GM18526 (cell line): ENCODE data around the gene CYP8B1.

Experiments
- POLR2A ChIP-seq: IDR thresholded peaks from 3 replicates; pipeline ENCODE4 v1.6.1; 2011; ENCODE audit not compliant: insufficient read length; ENCODE audit errors: extremely low read depth

Gene CYP8B1

DNA sequence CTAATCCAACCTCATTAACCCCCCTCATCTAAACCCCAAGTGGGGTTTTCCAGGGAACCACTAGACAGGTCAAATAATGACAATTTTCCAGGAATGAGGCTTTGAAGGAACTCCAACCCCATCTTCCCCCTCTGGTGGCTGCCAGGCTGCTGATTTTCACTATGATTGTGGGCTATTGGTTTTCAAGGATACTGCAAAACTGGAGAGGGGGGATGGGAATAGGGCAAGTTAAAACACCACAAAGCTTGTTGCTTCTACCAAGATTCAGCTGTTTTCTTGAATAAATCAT lies 19.8 kb upstream of the CYP8B1 start:
- no peak for TF ChIP-seq POLR2A

DNA sequence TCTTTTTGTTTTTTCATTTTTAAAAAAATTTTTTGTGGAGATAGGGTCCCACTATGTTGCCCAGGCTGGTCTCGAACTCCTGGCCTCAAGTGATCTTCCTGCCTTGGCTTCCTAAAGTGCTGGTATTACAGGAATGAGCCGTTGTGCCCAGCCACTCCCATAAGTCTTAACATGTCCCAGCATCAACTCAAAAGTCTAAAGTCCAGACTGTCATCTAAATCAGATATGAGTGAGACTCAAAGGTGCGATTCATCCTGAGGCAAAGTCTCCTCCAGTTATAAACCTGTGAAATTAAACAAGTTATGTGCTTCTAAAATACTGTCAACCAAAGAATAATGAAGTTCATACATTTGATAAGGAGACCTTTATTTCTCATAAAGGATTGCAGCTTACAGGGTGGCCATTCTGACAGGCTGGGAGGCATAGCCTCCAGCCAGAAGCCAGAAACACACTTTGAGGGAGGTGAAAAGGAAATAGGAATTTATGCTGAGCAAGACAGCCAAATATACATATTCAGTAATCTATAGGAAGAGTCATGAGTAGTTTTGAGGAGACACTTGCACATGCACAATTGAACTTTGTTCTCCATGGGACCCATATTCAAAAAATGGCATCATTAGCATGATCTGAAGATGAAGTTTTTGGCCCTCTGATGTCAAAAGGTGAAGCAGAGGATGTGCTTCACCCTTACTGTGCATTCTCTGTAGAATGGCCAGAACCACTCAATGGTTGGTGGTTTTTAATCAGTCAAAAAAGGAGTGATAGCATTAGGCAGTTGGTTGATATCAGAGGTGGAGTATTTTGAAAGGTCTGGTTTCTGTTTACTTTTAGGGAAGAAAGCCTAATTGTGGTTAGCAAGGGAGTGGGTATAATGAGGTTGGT lies 19.3 kb upstream of the CYP8B1 start:
- TF ChIP-seq POLR2A: no peak

DNA sequence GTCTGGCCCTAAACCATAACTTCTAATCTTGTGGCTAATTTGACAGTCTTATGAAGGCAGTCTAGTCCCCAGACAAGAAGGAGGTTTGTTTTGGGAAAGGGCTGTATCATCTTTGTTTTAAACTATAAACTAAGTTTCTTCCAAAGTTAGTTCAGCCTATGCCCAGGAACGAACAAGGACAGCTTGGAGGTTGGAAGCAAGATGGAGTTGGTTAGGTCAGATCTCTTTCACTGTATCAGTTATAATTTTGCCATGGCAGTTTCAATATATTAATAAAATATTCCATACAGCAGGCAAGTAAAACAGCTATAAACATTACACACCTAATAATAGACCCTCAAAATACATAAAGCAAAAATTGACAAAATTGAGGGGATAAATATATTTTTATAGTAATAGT lies 17.1 kb upstream of the CYP8B1 start:
- TF ChIP-seq POLR2A: no peak

DNA sequence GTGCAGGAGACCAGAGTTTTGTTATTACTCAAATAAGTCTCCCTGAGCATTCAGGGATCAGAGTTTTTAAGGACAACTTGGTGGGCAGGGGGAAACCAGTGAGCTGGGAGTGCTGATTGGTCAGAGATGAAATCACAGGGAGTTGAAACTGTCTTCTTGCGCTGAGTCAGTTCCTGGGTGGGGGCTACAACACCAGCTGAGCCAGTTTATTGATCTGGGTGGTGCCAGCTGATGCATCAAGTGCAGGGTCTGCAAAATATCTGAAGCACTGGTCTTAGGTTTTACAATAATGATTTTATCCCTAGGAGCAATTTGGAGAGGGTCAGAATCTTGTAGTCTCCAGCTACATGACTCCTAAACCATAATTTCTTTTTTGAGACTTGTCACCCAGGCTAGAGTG lies 16.5 kb upstream of the CYP8B1 start:
- no peak for TF ChIP-seq POLR2A

DNA sequence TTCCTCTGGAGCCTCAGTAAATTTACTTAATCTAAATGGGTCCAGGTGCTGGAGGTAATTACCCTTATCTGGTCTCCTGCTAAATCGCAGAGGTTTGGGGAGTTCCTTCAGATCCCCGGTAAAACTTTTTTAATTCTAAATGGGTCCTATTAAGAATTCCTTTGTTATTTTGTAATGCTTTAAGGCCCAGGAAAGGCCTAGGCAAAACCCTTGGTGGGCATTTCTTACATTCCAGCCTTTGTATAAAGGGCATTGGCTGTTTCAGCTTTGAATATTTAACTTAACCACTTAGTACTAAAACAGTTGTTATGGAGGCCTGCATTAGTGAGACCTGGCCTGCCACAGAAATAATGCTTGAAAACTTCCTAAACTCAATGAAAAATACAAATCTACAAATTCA lies 15.4 kb upstream of the CYP8B1 start:
- no peak for TF ChIP-seq POLR2A

DNA sequence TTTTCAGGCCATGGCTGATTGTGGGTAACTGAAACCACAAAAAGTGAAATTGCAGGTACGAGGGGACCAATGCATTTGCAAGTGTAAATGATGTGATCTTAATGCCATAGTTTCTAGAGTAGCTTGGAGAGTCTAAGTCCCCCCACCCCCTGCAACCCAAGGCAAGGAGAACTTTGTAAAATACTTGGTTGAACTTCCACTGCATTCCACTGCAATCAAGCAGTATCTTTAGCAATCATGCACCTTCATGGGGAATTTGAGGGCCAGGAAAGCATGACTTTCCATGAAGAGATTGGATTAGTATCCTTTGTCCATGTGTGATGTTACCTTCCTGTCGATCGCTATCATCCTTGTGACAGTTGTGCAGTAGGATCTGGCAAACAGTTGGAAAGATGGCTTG lies 11.4 kb upstream of the CYP8B1 start:
- TF ChIP-seq POLR2A: no peak

DNA sequence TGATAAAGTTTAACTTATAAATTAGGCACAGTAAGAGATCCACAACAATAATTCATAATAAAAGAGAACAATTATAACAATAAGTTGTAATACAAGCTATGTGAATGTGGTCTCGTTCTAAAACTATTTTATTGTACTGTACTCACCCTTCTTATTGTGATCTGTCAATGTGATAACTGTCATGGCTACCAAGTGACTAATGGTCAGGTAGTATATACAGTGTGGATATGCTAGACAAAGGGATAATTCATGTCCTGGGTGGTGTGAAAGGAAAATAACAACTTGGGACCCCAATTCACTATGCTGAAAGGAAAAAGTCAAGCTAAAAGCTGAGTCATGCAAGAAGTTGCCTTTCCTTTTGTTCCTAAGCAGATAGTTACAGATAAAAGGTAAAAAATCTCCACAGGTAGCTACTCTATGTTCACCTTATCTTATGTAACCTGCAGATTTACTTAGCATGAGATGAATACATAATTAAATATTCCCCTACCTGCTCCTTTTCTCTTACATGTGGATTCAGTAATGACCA lies 10.7 kb upstream of the CYP8B1 start:
- no peak for TF ChIP-seq POLR2A

DNA sequence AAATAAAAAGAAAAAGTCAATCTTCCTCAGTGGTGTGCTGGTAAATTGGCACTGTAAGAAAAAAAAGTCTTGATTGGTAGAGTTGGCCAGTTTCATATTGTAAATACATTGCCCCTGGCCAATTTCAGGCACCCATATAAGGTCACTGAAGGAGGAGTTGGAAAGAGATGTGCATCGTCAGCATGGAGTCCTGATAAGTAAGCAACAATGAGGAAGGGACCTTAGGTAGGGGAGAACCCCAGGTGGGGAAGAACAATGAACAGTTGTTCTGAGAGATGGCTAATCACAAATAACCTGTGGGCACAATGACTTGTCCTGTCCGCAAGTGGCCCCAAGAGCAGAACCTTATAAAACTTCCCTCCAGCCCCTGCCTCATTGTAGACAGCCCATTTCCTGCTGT lies 8.6 kb upstream of the CYP8B1 start:
- no peak for TF ChIP-seq POLR2A

DNA sequence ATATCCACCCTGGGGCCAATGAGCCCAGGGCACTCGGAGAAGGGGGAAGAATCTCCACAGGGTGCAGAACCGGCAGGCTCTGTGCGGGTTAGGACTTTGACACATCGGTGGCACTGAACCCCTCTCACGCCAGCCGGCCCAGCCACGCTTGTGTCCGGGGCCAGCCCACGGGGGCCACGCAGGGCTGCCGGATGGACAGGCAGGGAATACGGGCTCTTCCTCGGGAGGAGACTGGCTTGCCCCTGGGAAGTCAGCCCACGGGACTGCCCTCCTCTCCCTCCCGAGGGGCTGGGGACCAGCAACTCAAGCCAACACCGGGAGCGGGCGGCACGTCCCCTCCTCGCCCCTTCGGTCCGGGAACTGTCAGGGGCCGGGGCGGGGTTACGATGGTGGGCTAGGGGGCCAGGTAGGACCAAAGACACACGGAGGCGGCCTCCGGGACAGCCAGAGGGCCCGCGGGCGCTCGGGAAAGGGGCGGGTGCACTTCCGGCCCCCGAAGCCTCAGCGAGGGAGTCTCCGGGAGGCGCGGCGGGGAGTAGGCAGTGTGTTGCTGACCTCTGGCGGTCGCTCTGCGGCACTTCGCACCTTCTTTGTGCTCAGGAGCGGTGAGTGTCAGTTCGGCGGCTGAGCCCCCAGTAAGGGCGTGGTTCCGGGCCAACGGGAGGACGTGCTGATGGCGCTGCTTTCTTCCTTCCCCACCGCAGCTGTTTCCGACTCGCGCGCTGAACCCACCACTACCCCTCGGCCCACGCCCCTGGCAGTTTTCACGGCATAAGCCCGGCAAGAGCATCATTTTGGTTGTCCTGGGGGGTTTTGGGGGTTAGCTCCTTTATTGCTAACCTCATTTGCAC lies 5.1 kb upstream of the CYP8B1 start:
- peak; percentile 25 for TF ChIP-seq POLR2A

DNA sequence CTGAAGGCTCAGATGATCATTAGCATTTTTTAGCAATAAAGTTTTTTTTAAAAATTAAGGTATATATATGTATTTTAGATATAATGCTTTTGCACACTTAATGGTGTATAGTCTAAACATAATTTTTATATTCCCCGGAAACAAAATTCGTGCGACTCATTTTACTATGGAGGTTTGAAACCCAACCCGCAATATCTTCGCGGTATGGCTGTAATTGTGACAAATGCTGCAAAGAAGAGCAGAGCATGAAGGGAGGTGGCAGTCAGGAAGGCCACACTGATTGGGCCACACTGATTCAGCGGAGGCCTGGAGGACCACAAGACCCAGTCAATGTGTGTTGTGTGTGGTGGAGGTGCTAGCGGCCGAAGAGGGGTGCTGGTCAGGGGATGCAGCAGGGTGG lies 4.5 kb upstream of the CYP8B1 start:
- TF ChIP-seq POLR2A: no peak

DNA sequence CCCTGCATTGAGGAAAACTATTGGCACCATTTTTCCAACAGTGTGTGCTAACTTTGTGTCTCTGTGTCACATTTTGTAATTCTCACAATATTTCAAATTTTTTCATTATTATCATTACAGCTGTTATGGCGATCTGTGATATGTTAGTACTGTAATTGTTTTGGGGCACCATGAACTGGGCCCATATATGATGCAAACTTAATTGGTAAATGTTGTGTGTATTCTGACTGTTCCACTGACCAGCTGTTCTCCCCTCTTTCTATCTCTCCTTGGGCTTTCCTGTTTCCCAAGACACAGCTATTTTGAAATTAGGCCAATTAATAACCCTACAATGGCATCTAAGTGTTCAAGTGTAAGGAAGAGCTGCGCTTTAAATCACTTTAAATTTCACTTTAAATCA lies 2.2 kb upstream of the CYP8B1 start:
- TF ChIP-seq POLR2A: no peak

DNA sequence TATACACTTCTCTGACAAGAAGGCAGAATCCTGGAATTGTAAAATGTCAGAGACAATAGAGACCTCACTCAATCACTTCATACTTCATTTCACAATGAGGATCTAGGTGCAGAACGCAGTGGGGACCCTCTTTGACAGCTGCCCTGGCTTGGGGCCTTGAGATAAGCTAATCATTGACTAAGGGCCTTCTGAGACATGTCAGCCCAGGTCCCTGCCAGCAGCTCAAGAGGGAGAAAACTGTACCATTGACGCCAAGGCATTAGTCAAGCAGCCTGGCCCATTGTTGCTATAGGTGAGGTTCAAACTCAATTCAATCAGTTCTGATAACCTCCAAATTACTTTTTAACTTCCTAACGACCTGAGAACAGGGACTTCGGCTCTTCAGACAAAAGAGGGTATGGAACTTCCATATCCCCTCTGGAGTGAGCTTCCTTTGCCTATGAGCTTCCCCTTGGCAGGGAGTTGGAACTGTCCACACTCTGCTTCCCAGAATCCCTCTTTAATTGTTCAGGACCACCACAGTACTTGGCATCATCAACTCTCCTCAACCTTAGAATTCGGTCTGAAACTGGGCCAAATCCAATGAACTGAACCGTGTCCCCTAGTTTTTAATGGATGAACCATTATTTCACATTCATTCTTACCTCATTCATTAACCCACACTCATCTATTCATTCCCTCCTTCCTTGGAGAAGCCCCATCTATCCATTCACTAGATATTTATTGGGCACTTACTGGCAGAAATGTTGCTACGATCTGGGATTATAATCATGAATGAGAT lies 1.5 kb upstream of the CYP8B1 start:
- no peak for TF ChIP-seq POLR2A

DNA sequence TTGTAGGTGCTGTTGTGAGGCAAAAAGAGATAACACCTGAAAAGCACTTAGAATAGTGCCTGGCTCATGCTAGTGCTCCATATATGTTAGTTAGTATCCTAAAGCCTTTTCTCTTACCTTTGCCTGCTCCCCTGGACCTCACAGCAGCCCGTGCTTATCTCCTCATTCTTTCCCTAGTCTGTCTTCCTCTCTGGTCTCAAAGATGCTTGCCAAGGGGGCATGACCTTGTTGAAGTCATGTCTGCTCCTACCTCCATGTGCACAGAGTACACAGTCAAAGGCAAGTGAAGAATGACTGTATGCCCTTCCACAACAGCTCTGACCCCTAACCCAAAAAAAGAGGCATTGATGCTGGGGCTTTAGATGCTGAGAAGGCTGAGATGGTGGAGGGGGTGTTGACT lies 722 bp upstream of the CYP8B1 start:
- no peak for TF ChIP-seq POLR2A

DNA sequence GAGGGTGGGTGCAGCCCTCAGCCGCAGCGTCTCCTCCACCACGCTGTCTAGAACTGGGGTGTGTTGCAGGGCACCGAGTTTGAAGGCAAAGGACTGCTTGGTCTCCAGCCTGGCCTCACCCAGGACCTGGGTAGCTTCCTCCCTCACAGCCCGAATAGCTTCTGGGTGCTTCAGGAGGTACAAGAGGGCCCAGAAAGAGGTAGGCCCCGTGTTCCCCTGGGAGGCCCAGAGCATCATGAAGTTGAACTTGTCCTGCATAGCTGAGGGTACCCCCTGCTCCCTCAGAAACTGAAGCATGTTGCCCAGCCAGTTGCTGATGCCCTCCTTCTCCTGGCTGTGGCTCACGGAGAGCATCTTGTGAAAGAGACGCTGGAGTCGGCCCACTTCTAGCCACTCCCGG lies 930 bp downstream of the CYP8B1 start:
- TF ChIP-seq POLR2A: no peak

DNA sequence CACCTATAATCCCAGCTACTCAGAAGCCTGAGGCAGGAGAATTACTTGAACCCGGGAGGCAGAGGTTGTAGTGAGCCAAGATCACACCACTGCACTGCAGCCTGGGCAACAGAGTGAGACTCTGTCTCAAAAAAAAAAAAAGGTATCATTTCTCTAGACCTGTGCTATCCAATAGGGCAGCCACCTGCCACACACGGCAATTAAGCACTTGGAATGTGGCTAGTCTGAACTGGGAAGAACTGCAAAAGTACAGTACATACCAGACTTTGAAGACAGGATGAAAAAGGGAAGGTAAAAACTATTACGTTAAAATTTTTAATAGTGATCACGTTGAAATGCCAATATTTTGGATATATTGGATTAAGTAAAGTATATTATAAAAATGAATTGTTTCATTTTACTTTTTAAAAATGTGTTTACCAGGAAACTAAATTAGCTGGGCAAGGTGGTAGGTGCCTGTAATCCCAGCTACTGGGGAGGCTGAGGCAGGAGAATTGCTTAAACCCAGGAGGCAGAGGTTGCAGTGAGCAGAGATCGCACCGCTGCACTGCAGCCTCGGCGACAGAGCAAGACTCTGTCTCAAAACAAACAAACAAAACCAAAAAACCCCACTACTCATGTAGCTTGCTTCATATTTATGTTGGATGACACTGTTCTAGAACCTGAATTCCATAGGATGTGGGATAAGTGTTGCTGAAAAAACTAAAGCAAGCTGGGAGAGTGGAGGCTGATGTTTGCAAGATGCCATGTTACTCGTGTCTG lies 2.3 kb downstream of the CYP8B1 start:
- no peak for TF ChIP-seq POLR2A
